ENCODE data around the gene DIP2B. TPM values are rescaled to one million over a fixed set of nuclear protein-coding genes. Genes with fewer than 3 reads are reported as not detected.

DIP2B gene
- total and polyA plus RNA-seq, 2 of the 13 experiments (the other 11 are each of a cell fraction or from before 2014, with no cell fraction given), result 32.1 to 35.8 TPM

- Histone ChIP-seq H3K4me2 (ENCODE audit: low read depth, low read length) (no peak overlapping the region), H3K4me1 (ENCODE audit: insufficient read depth, low read length) (peaks cover 77% of the 10 kb centered on the region), H3K27me3 (ENCODE audit: control insufficient read depth in 1 of 2, insufficient read depth in 2 of 2, low read length in 2 of 2) (no peaks in the 10 kb centered on the region), H3K27ac (ENCODE audit: extremely low read length, insufficient read depth, low read length) (peak overlapping the region; percentile 39), H2AFZ (ENCODE audit: low read length) (no peak overlapping the region), H3K4me3 (replicated peaks in 1 of 3; ENCODE audit: insufficient read depth in 1 of 3, low read depth in 2 of 3, low read length in 3 of 3) (no peak overlapping the region), H3K9ac (ENCODE audit: insufficient read depth, low read depth, low read length) (no peak overlapping the region), H3K36me3 (replicated peaks in 1 of 2; ENCODE audit: control insufficient read depth in 1 of 2, insufficient read depth in 2 of 2, low read length in 2 of 2) (peaks cover 0 to 1% of the 10 kb centered on the region in 2 experiments; a peak in 1 of 5 replicates), H3K79me2 (ENCODE audit: insufficient read depth, low read length) (peaks cover 88% of the 10 kb centered on the region), H4K20me1 (ENCODE audit: insufficient read depth, low read length) (no peaks in the 10 kb centered on the region), H3K9me3 (ENCODE audit: low read length) (no peaks in the 10 kb centered on the region)
- TSS peak; percentile 21 for BruUV-seq (replicated peaks)
- ATAC-seq, result no peak
- in situ Hi-C loops (cut with HindIII; ENCODE audit: extremely low pct_ligation_motif_present, low pct_unique_long_range_greater_than_20kb), result no loop called here
- intact Hi-C loops (cut with micrococcal nuclease; ENCODE audit: unreplicated experiment), result no loop called here
- POLR2A ChIA-PET, result interaction anchor here (2.7 to 4.4 kb wide), 2 partner anchors 11 to 28 kb away, joined by 13 to 19 read pairs; no protein-coding TSS in a partner anchor
- no peak for FAIRE-seq
- DNase-seq (ENCODE audit: low spot score), result no peak
- WGBS (ENCODE audit: low lambda C conversion rate), result 94% methylated on average over 4 of the region's 4 CpGs
- CTCF ChIA-PET (ENCODE audit: low intra/inter-chr PET ratio, low total read pairs), result no interaction called here
- TF ChIP-seq ZBTB1 (CRISPR knock-in tag; IDR thresholded peaks at IDR 0.05; ENCODE audit: borderline replicate concordance) (no peak), CHD2 (IDR thresholded peaks at IDR 0.05; ENCODE audit: low read depth, low read length) (no peak), ZNF232 (CRISPR knock-in tag; IDR thresholded peaks at IDR 0.05; ENCODE audit: borderline replicate concordance) (no peak), TFDP1 (CRISPR knock-in tag; IDR thresholded peaks at IDR 0.05; ENCODE audit: borderline replicate concordance) (no peak), EED (CRISPR knock-in tag; IDR thresholded peaks at IDR 0.05) (no peak), ZSCAN29 (CRISPR knock-in tag; conservative IDR thresholded peaks at IDR 0.05) (no peak), JUN (CRISPR knock-in tag; IDR thresholded peaks at IDR 0.05) (no peak), ZNF432 (CRISPR knock-in tag; IDR thresholded peaks at IDR 0.05; ENCODE audit: borderline replicate concordance) (no peak), SNAPC2 (CRISPR knock-in tag; IDR thresholded peaks at IDR 0.05) (no peak), ARNTL (CRISPR knock-in tag; IDR thresholded peaks at IDR 0.05) (no peak), ZNF570 (CRISPR knock-in tag; IDR thresholded peaks at IDR 0.05; ENCODE audit: borderline replicate concordance) (no peak), ZFY (CRISPR knock-in tag; IDR thresholded peaks at IDR 0.05) (no peak), CEBPZ (IDR thresholded peaks at IDR 0.05; ENCODE audit: low read length) (no peak), ZBED4 (CRISPR knock-in tag; IDR thresholded peaks at IDR 0.05; ENCODE audit: borderline replicate concordance) (no peak), ZNF30 (CRISPR knock-in tag; IDR thresholded peaks at IDR 0.05) (no peak), MXI1 (IDR thresholded peaks at IDR 0.05; ENCODE audit: borderline replicate concordance, low read depth, low read length) (no peak), ZNF20 (CRISPR knock-in tag; IDR thresholded peaks at IDR 0.05) (no peak)
Observed at GRCh38 chr12:50536831-50537537, 32.2 kb downstream of the DIP2B start.
